ENCODE measurements around the gene GRK5.
"Not testable (repeated sequence)": the region's sequence is repeated elsewhere in the genome, so short reads cannot be mapped to it uniquely, and the experiment has no call there.

The GRK5 gene

DNA sequence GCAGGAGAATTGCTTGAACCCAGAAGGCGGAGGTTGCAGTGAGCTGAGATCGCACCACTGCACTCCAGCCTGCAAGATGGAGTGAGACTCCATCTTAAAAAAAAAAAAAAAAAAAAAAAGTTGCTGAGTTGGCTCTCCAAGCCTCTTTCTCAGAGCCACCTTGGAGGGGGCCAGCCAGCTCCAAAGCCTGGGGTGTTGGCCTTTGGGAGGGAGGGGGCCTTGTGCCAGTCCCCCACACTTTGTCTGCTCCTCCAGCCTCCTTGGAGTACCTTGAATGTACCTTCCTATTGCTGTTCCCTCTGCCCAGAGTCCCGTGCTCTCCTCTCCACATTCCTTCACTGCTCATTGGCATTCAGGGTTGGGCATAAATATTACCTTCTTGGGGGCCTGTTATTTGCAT lies 62.4 kb downstream of the GRK5 start:
- peaks cover 5% of the 10 kb centered on the region for H3K36me3 ChIP-seq
- TF ChIP-seq, protein P1, sequence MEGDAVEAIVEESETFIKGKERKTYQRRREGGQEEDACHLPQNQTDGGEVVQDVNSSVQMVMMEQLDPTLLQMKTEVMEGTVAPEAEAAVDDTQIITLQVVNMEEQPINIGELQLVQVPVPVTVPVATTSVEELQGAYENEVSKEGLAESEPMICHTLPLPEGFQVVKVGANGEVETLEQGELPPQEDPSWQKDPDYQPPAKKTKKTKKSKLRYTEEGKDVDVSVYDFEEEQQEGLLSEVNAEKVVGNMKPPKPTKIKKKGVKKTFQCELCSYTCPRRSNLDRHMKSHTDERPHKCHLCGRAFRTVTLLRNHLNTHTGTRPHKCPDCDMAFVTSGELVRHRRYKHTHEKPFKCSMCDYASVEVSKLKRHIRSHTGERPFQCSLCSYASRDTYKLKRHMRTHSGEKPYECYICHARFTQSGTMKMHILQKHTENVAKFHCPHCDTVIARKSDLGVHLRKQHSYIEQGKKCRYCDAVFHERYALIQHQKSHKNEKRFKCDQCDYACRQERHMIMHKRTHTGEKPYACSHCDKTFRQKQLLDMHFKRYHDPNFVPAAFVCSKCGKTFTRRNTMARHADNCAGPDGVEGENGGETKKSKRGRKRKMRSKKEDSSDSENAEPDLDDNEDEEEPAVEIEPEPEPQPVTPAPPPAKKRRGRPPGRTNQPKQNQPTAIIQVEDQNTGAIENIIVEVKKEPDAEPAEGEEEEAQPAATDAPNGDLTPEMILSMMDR (IDR thresholded peaks at IDR 0.05; ENCODE audit: low read depth, low read length), result no peak

DNA sequence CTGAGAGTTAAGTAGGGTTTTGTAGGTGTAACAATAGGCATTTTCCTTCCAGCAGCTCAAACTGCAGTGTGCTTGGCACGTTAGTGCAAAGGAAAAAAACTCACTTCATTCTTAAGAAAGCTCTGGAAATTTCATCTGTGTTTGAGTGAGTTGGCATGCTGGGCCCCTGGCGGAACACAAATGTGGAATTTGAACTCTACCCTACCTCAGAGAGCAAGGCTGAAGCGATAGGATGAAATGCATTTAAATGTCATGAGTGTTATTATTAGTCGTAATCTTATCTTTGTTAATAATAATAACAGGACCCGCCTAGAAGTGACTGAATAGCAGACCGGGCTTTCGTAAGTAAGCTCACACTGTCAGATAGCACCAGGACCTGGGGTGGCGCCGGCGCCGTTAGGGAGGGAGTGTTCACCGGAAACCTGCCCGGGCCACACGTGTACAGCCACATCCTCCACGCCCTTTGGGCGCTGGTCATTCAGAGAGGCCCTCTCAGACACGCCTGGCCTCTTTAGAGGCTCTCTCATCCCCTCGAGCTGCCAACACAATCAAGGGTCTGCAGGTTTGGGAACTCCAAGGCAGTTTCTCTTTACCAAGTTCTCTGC lies 63.5 kb downstream of the GRK5 start:
- H3K27ac ChIP-seq, result no peak overlapping the region
- H3K9me3 ChIP-seq (ENCODE audit: severe bottlenecking), result no peaks in the 10 kb centered on the region
- TF ChIP-seq, protein P1 (IDR thresholded peaks at IDR 0.05; ENCODE audit: low read depth, low read length), result no peak
- no peak overlapping the region for H3K4me3 ChIP-seq (ENCODE audit: low read depth, low read length)
- H3K36me3 ChIP-seq, result peaks cover 5% of the 10 kb centered on the region; the same call in 1 of the 2 replicates
- no peak for DNase-seq
- H3K27me3 ChIP-seq (ENCODE audit: insufficient read depth, low read depth, severe bottlenecking), result no peaks in the 10 kb centered on the region

More for the DNA sequence above, 62.4 kb downstream of the GRK5 start:
- Histone ChIP-seq H3K4me3 (ENCODE audit: low read depth, low read length) (no peak overlapping the region), H3K9me3 (ENCODE audit: severe bottlenecking) (peaks cover 3% of the 10 kb centered on the region), H3K27me3 (ENCODE audit: insufficient read depth, low read depth, severe bottlenecking) (no peaks in the 10 kb centered on the region), H3K27ac (no peak overlapping the region)
- DNase-seq, result no peak

DNA sequence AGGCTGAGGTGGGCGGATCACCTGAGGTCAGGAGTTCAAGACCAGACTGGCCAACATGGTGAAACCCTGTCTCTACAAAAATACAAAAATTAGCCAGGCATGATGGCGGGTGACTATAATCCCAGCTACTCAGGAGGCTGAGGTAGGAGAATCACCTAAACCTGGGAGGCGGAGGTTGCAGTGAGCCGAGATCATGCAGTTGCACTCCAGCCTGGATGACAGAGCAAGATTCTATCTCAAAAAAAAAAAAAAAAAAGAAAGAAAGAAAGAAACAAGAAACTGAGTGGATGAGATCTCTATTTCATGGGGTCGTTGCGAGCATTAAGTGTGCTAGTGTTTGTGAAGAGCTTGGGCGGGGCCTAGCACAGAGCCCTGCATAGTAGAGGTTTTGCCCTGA lies 65.0 kb downstream of the GRK5 start:
- not testable (repeated sequence) for H3K4me3 ChIP-seq (ENCODE audit: low read depth, low read length); H3K27me3 ChIP-seq (ENCODE audit: insufficient read depth, low read depth, severe bottlenecking); H3K9me3 ChIP-seq (ENCODE audit: severe bottlenecking); H3K36me3 ChIP-seq; DNase-seq
- peak overlapping the region; percentile 28; the same call in 1 of the 2 replicates for H3K27ac ChIP-seq

DNA sequence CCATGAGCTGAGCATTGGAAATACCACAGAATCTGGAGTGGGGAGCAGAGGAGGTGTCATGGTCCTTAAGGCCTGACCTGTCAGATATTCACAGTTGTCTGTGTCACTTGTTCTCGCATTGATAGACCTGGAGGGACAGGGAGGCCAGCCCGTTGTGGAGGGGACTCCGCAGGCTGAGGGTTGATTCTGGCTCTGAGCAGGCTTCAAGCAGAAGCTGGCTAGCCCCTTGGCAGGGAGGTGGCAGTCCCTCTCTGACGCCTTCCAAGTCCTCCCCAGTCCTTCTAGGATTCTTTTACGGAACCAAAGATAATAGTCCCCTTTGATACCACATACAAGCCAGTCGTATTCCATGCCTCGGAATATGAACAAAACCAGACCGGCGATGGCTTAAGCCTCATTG lies 65.4 kb downstream of the GRK5 start:
- Histone ChIP-seq H3K36me3 (peaks cover 8% of the 10 kb centered on the region; the same call in 1 of the 2 replicates), H3K9me3 (ENCODE audit: severe bottlenecking) (peaks cover 2% of the 10 kb centered on the region), H3K27ac (peak overlapping the region; percentile 28; the same call in 1 of the 2 replicates), H3K4me3 (ENCODE audit: low read depth, low read length) (no peak overlapping the region), H3K27me3 (ENCODE audit: insufficient read depth, low read depth, severe bottlenecking) (no peaks in the 10 kb centered on the region)
- TF ChIP-seq, protein P1 (IDR thresholded peaks at IDR 0.05; ENCODE audit: low read depth, low read length), result no peak
- no peak for DNase-seq

DNA sequence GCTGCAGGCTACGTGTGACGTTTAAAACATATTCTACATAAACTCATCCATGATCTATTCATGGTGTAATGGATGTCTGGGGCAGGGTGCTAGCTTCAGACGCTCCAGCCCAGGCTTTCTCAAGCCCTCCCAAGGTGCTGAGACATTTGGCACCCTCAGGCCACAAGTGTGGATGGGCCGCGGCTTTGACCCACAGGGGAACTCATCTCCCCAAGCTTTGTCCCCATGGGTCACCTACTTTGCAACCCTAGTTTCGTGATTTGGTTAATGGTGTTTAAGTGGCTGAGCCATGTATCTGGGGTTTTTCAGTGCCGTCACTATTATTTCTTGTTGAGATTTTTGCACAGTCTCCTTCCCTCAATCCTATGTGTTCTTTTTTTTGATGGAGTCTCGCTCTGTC lies 66.0 kb downstream of the GRK5 start:
- Histone ChIP-seq H3K27me3 (ENCODE audit: insufficient read depth, low read depth, severe bottlenecking) (no peaks in the 10 kb centered on the region), H3K4me3 (ENCODE audit: low read depth, low read length) (no peak overlapping the region), H3K36me3 (peaks cover 8% of the 10 kb centered on the region; the same call in 1 of the 2 replicates), H3K27ac (no peak overlapping the region), H3K9me3 (ENCODE audit: severe bottlenecking) (peaks cover 2% of the 10 kb centered on the region)
- TF ChIP-seq, protein P1 (IDR thresholded peaks at IDR 0.05; ENCODE audit: low read depth, low read length), result no peak
- no peak for DNase-seq

DNA sequence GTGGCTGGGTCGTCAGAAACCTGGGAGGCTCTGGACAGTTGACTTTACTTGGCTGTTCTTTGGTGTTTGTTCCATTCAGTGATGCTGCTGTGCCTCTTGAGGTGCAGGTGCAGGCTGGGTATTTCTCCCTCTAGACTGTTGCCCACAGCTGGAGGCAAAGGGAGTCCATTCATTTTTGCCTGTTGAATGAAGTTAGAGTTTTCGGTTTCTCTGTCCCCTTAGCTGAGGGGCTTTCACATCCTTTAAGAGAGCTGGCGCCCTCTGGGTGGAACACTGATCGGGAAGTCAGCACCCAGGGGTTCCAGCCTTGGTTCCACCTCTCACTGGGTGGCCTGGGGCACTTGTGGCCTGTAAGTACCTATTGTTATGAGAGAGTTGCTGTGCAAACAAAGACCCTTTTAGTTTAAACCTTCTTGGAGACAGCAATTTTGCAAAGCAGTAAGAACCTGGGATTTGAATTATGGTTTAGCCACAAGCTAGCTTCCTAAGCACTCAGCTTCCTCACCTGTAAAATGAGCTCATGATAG lies 67.2 kb downstream of the GRK5 start:
- H3K36me3 ChIP-seq, result peaks cover 8% of the 10 kb centered on the region; the same call in 1 of the 2 replicates
- no peaks in the 10 kb centered on the region for H3K27me3 ChIP-seq (ENCODE audit: insufficient read depth, low read depth, severe bottlenecking)
- TF ChIP-seq, protein P1 (IDR thresholded peaks at IDR 0.05; ENCODE audit: low read depth, low read length), result no peak
- H3K9me3 ChIP-seq (ENCODE audit: severe bottlenecking), result peaks cover 2% of the 10 kb centered on the region
- DNase-seq, result no peak
- no peak overlapping the region for H3K27ac ChIP-seq
- no peak overlapping the region for H3K4me3 ChIP-seq (ENCODE audit: low read depth, low read length)
